H1 (cell line): ENCODE results near the gene GABPB1. TPM values are rescaled to one million over a fixed set of nuclear protein-coding genes. Genes with fewer than 3 reads are reported as not detected.

Experiments
- CTCF ChIA-PET: fragments of 300-600 bp; sonication (Branson Sonifier 250); formaldehyde crosslinking; loops from one replicate; lab custom pipeline; 2021; ENCODE audit not compliant: partially characterized antibody; lab: Charles Lee
- POLR2A ChIA-PET: fragments of 300-600 bp; sonication (Branson Sonifier 250); formaldehyde crosslinking; loops from one replicate; lab custom pipeline; 2021; ENCODE audit warnings: inconsistent platforms; ENCODE audit not compliant: partially characterized antibody; lab: Charles Lee
- DNase-seq, 2 experiments: peaks; one replicate each; pipeline versions ENCODE4 v3.0.0 to v3.0.0-alpha.2; 2010 to 2022; ENCODE audit warnings: low spot score in 2 of 2, low read depth in 1 of 2, mixed read lengths in 1 of 2
- FAIRE-seq: peaks from 2 replicates; lab custom pipeline; 2011; peaks lifted over from hg19 to GRCh38; lab: Jason Lieb, UNC
- H2AFZ ChIP-seq: 2 replicates; pipeline ENCODE4 v1.8.1; 2012; ENCODE audit warnings: low read length, inconsistent platforms
- H2AK5ac ChIP-seq: 2 replicates; pipeline ENCODE4 v1.6.1; 2013; ENCODE audit warnings: low read depth, low read length
- H2BK120ac ChIP-seq: replicated peaks from 2 replicates; pipeline ENCODE3; 2013; ENCODE audit warnings: low read depth, low read length, inconsistent platforms
- H2BK12ac ChIP-seq: 2 replicates; pipeline ENCODE4 v1.6.1; 2013; ENCODE audit warnings: low read depth, low read length
- H2BK15ac ChIP-seq: 2 replicates; pipeline ENCODE4 v1.6.1; 2013; ENCODE audit warnings: low read length
- H2BK20ac ChIP-seq: 2 replicates; pipeline ENCODE4 v1.6.1; 2013; ENCODE audit warnings: low read length
- H2BK5ac ChIP-seq: 2 replicates; pipeline ENCODE4 v1.6.1; 2013; ENCODE audit warnings: low read depth, low read length
- H3K14ac ChIP-seq: 2 replicates; pipeline ENCODE4 v1.6.1; 2013; ENCODE audit warnings: inconsistent platforms; ENCODE audit not compliant: insufficient read length
- H3K18ac ChIP-seq: 2 replicates; pipeline ENCODE4 v1.6.1; 2013; ENCODE audit warnings: low read length; ENCODE audit errors: extremely low read depth
- H3K23ac ChIP-seq: 2 replicates; pipeline ENCODE4 v1.6.1; 2013; ENCODE audit warnings: inconsistent platforms; ENCODE audit not compliant: insufficient read length
- H3K23me2 ChIP-seq: 2 replicates; pipeline ENCODE4 v1.6.1; 2013; ENCODE audit warnings: low read depth, low read length
- H3K27ac ChIP-seq: 2 replicates; pipeline ENCODE4 v1.6.1; 2011; ENCODE audit warnings: low read depth, low read length, inconsistent platforms
- H3K27me3 ChIP-seq, 4 experiments: replicated peaks in 1 of 4; 1 replicate in 1 of 4; 2 replicates in 3 of 4; pipeline versions ENCODE4 v1.6.1 to v1.8.1; 2011 to 2013; ENCODE audit warnings: low read length in 3 of 4, mild to moderate bottlenecking in 3 of 4, inconsistent platforms in 2 of 4, mixed read lengths in 2 of 4, moderate library complexity in 1 of 4; ENCODE audit not compliant: control insufficient read depth in 3 of 4, insufficient read depth in 3 of 4; ENCODE audit errors: extremely low read depth in 1 of 4
- H3K36me3 ChIP-seq, 4 experiments: 2 replicates each; pipeline versions ENCODE4 v1.6.1 to v1.8.1; 2011 to 2013; ENCODE audit warnings: mild to moderate bottlenecking in 4 of 4, low read length in 3 of 4, moderate library complexity in 2 of 4, control low read depth in 1 of 4, inconsistent platforms in 1 of 4; ENCODE audit not compliant: insufficient read depth in 4 of 4, control insufficient read depth in 2 of 4
- H3K4ac ChIP-seq: replicated peaks from 2 replicates; pipeline ENCODE3; 2013; ENCODE audit warnings: low read length, low read depth, mixed read lengths, inconsistent platforms; ENCODE audit not compliant: insufficient read length
- H3K4me1 ChIP-seq, 4 experiments: replicated peaks in 1 of 4; 1 replicate in 1 of 4; 2 replicates in 3 of 4; pipeline versions ENCODE4 v1.6.1 to v1.8.1; 2011 to 2013; ENCODE audit warnings: low read length in 3 of 4, inconsistent platforms in 2 of 4, mixed read lengths in 1 of 4; ENCODE audit not compliant: insufficient read depth in 4 of 4, control insufficient read depth in 3 of 4
- H3K4me2 ChIP-seq, 2 experiments: 2 replicates each; pipeline versions ENCODE4 v1.6.1 to v1.8.1; 2011 to 2013; ENCODE audit warnings: low read depth in 2 of 2, low read length in 2 of 2, control low read depth in 1 of 2, inconsistent platforms in 1 of 2, mild to moderate bottlenecking in 1 of 2; ENCODE audit not compliant: insufficient read depth in 1 of 2
- H3K4me3 ChIP-seq, 4 experiments: fragments of 200-600, 300-600 bp in 1 of 4; sonication (generic), shearing (Covaris generic), sonication (Bioruptor Twin) in 1 of 4; 2 replicates each; pipeline versions ENCODE4 v1.5.1 to v1.8.1; 2011 to 2016; ENCODE audit warnings: low read length in 4 of 4, low read depth in 3 of 4, control low read depth in 2 of 4, inconsistent platforms in 2 of 4, mild to moderate bottlenecking in 2 of 4, mixed read lengths in 1 of 4, moderate library complexity in 1 of 4; ENCODE audit not compliant: insufficient read depth in 2 of 4; ENCODE audit errors: extremely low read depth in 1 of 4
- H3K56ac ChIP-seq: replicated peaks from 2 replicates; pipeline ENCODE3; 2013; ENCODE audit warnings: low read depth, mild to moderate bottlenecking, mixed read lengths, low read length, inconsistent platforms; ENCODE audit not compliant: insufficient read length
- H3K79me1 ChIP-seq: 2 replicates; pipeline ENCODE4 v1.6.1; 2013; ENCODE audit warnings: low read depth, low read length, control low read depth
- H3K79me2 ChIP-seq, 2 experiments: 2 replicates each; pipeline versions ENCODE4 v1.6.1 to v1.8.1; 2012 to 2013; ENCODE audit warnings: low read length in 2 of 2, mild to moderate bottlenecking in 2 of 2, inconsistent platforms in 1 of 2; ENCODE audit not compliant: insufficient read depth in 2 of 2, control insufficient read depth in 1 of 2
- H3K9ac ChIP-seq, 4 experiments: replicated peaks in 1 of 4; 1 replicate in 1 of 4; 2 replicates in 3 of 4; pipeline versions ENCODE4 v1.6.1 to v1.8.1; 2011 to 2013; ENCODE audit warnings: low read depth in 3 of 4, low read length in 3 of 4, control low read depth in 2 of 4, mild to moderate bottlenecking in 2 of 4, moderate library complexity in 2 of 4, inconsistent platforms in 1 of 4; ENCODE audit errors: extremely low read depth in 1 of 4
- H3K9me3 ChIP-seq, 2 experiments: 2 replicates each; pipeline versions ENCODE4 v1.6.1 to v1.8.1; 2012 to 2013; ENCODE audit warnings: mild to moderate bottlenecking in 2 of 2, moderate library complexity in 2 of 2, control low read depth in 1 of 2, inconsistent platforms in 1 of 2, low read depth in 1 of 2, low read length in 1 of 2, mixed read lengths in 1 of 2; ENCODE audit not compliant: insufficient read depth in 2 of 2
- H4K20me1 ChIP-seq, 2 experiments: replicated peaks in 1 of 2; 2 replicates each; pipeline versions ENCODE3 to v1.8.1; 2011 to 2013; ENCODE audit warnings: inconsistent platforms in 2 of 2, low read length in 2 of 2, mild to moderate bottlenecking in 1 of 2; ENCODE audit not compliant: insufficient read depth in 2 of 2, control insufficient read depth in 1 of 2
- H4K5ac ChIP-seq: 2 replicates; pipeline ENCODE4 v1.6.1; 2013; ENCODE audit warnings: low read length, low read depth, mixed read lengths, inconsistent platforms; ENCODE audit not compliant: insufficient read length
- H4K8ac ChIP-seq: 2 replicates; pipeline ENCODE4 v1.8.0; 2013; ENCODE audit warnings: mild to moderate bottlenecking, moderate library complexity, low read length, inconsistent platforms; ENCODE audit not compliant: insufficient read depth; ENCODE audit errors: extremely low read depth
- H4K91ac ChIP-seq: replicated peaks from 2 replicates; pipeline ENCODE3; 2013; ENCODE audit warnings: low read length, mixed read lengths, inconsistent platforms; ENCODE audit not compliant: insufficient read length
- CTCF ChIP-seq, 3 experiments: IDR thresholded peaks; 1 replicate in 2 of 3; 2 replicates in 1 of 3; pipeline versions ENCODE4 v1.5.1 to v1.6.1; 2011; ENCODE audit warnings: low read length in 3 of 3, mild to moderate bottlenecking in 3 of 3, inconsistent platforms in 2 of 3, low read depth in 1 of 3, moderate library complexity in 1 of 3; ENCODE audit not compliant: insufficient read depth in 1 of 3; ENCODE audit errors: control extremely low read depth in 1 of 3
- RNF2 ChIP-seq: fragments of 200-900, 300-1000 bp; sonication (generic); IDR thresholded peaks from 2 replicates; pipeline ENCODE4 v1.7.1; 2016; ENCODE audit warnings: borderline replicate concordance, low read depth, mild to moderate bottlenecking, antibody characterized with exemption, low read length; ENCODE audit not compliant: poor library complexity, severe bottlenecking; ENCODE audit errors: missing control alignments
- SUZ12 ChIP-seq: fragments of 200-600 bp; sonication (generic); IDR thresholded peaks from 2 replicates; pipeline ENCODE4 v1.6.1; 2012; ENCODE audit warnings: mild to moderate bottlenecking, inconsistent platforms, low read length, moderate library complexity, mixed read lengths
- TEAD4 ChIP-seq: IDR thresholded peaks from 2 replicates; pipeline ENCODE4 v1.6.1; 2012; ENCODE audit warnings: low read depth, low read length, inconsistent platforms, mixed read lengths
- USF2 ChIP-seq: IDR thresholded peaks from 2 replicates; pipeline ENCODE4 v1.6.1; 2011; ENCODE audit warnings: low read length, improper control_type of control experiment
- YY1 ChIP-seq: IDR thresholded peaks from 2 replicates; pipeline ENCODE4 v1.6.1; 2011; ENCODE audit warnings: low read depth, mild to moderate bottlenecking, low read length
- WGBS, 2 experiments: shearing (Covaris generic) in 1 of 2; methylation state at CpG; one replicate each; pipeline versions ENCODE4 v1.1.6 to v1.1.7; 2013 to 2015; ENCODE audit warnings: low lambda C conversion rate in 2 of 2, mixed read lengths in 2 of 2, inconsistent platforms in 1 of 2, low coverage in 1 of 2, missing lambda C conversion rate in 1 of 2; ENCODE audit not compliant: insufficient replicate concordance in 2 of 2, insufficient coverage in 1 of 2, insufficient read length in 1 of 2; ENCODE audit errors: extremely low coverage in 1 of 2, missing lambda C conversion rate in 1 of 2; 5-methylcytosine and 5-hydroxymethylcytosine counted together
- polyA plus RNA-seq, 7 experiments: library from polyadenylated mRNA; depleted of rRNA in 3 of 7; stranded (reverse) in 5 of 7; unstranded in 2 of 7; fragments of >200 nt in 5 of 7; fragments of 200-250 nt in 2 of 7; gene quantifications; 1 replicate in 5 of 7; 2 replicates in 1 of 7; 4 replicates in 1 of 7; pipeline versions ENCODE4 v1.2.1 to v1.2.3, GENCODE V29; 2011 to 2013; ENCODE audit warnings: missing spikeins in 2 of 7, mixed read lengths in 2 of 7
- total RNA-seq: library from RNA; stranded (reverse); fragmentation: NEBNext Ultra II Directional; extraction: Animal tissue kit (Norgen Biotek cat#: 25700); gene quantifications from 2 replicates; pipeline ENCODE4 v1.2.1, GENCODE V29; 2021

The GABPB1 gene
- total and polyA plus RNA-seq, 2 of the 8 experiments (the other 6 are each of a cell fraction or from before 2014, with no cell fraction given) = 24.5 to 32.3 TPM

- POLR2A ChIA-PET = interaction anchor here (4.4 kb wide), 1 partner anchor 11 kb away, joined by 30 read pairs; the partner anchor contains the start of gene GABPB1
- H2BK5ac ChIP-seq = no peak overlapping the region
- peaks cover 0 to 53% of the 10 kb centered on the region in 2 experiments; a peak in 2 of 4 replicates for H3K79me2 ChIP-seq
These were observed 11.0 kb downstream of the GABPB1 start for GRCh38 chr15:50344006-50344464.

More at GRCh38 chr15:50344006-50344464, 11.0 kb downstream of the GABPB1 start:
- Histone ChIP-seq H2AK5ac (no peak overlapping the region), H3K9me3 (no peaks in the 10 kb centered on the region), H4K20me1 (peaks cover 0 to 4% of the 10 kb centered on the region in 2 experiments), H3K56ac (no peak overlapping the region), H3K4me2 (no peak overlapping the region), H2BK20ac (no peak overlapping the region), H3K9ac (no peak overlapping the region), H4K91ac (no peak overlapping the region), H3K23me2 (no peaks in the 10 kb centered on the region), H3K27me3 (no peaks in the 10 kb centered on the region), H3K4ac (no peak overlapping the region), H4K8ac (no peak overlapping the region), H3K14ac (no peak overlapping the region), H2BK120ac (no peak overlapping the region), H3K18ac (no peak overlapping the region), H3K36me3 (no peaks in the 10 kb centered on the region), H3K79me1 (no peaks in the 10 kb centered on the region), H3K4me1 (no peaks in the 10 kb centered on the region), H4K5ac (no peak overlapping the region), H3K4me3 (no peak overlapping the region), H2AFZ (no peak overlapping the region), H3K27ac (no peak overlapping the region), H2BK12ac (no peak overlapping the region), H3K23ac (no peak overlapping the region), H2BK15ac (no peak overlapping the region)
- DNase-seq = no peak
- TF ChIP-seq RNF2 (no peak), SUZ12 (no peak), USF2 (no peak), CTCF (IDR thresholded peaks at IDR 0.05; ENCODE audit: control extremely low read depth in 1 of 3, insufficient read depth in 1 of 3, low read depth in 1 of 3, low read length in 3 of 3) (no peak), YY1 (no peak), TEAD4 (no peak)
- no peak for FAIRE-seq
- CTCF ChIA-PET = no interaction called here
- WGBS, 2 experiments = 89% methylated on average over 3 of the region's 3 CpGs; no CpG with 5 or more reads in 1 of the 2 experiments
